ENCODE measurements around the gene RND1.
"Not testable (repeated sequence)": the region's sequence is repeated elsewhere in the genome, so short reads cannot be mapped to it uniquely, and the experiment has no call there.

- not testable (repeated sequence) for TF ChIP-seq CTCF (IDR thresholded peaks at IDR 0.05; ENCODE audit: poor library complexity, severe bottlenecking); EZH2 (IDR thresholded peaks at IDR 0.05; ENCODE audit: borderline replicate concordance, insufficient read depth, low read length, poor library complexity, severe bottlenecking)
Observed at GRCh38 chr12:48909698-48910097, 44.0 kb upstream of the RND1 start.
